Ishikawa (cell line): ENCODE results near the gene ARID1B.

ENCODE experiments used
- CEBPB ChIP-seq: IDR thresholded peaks from 2 replicates; pipeline ENCODE4 v1.6.1; 2012
- CREB1 ChIP-seq: IDR thresholded peaks from 2 replicates; pipeline ENCODE4 v1.6.1; 2012; ENCODE audit warnings: low read depth
- EGR1 ChIP-seq: IDR thresholded peaks from 2 replicates; pipeline ENCODE4 v1.6.1; 2012
- EP300 ChIP-seq: IDR thresholded peaks from 2 replicates; pipeline ENCODE4 v1.6.1; 2012; ENCODE audit warnings: borderline replicate concordance
- RAD21 ChIP-seq: IDR thresholded peaks from 2 replicates; pipeline ENCODE4 v1.6.1; 2012; ENCODE audit warnings: low read depth
- TAF1 ChIP-seq: IDR thresholded peaks from 2 replicates; pipeline ENCODE4 v1.6.1; 2012; ENCODE audit warnings: low read depth, mild to moderate bottlenecking
- TCF12 ChIP-seq: IDR thresholded peaks from 2 replicates; pipeline ENCODE4 v1.6.1; 2012; ENCODE audit warnings: low read depth
- TEAD4 ChIP-seq: IDR thresholded peaks from 2 replicates; pipeline ENCODE4 v1.6.1; 2012
- YY1 ChIP-seq: IDR thresholded peaks from 2 replicates; pipeline ENCODE4 v1.6.1; 2012; ENCODE audit warnings: low read depth
- TF ChIP-seq, protein P1 (sequence below): IDR thresholded peaks from 2 replicates; pipeline ENCODE4 v1.6.1; 2012; ENCODE audit warnings: low read depth, mild to moderate bottlenecking
- TF ChIP-seq, protein P2 (sequence below): IDR thresholded peaks from 2 replicates; pipeline ENCODE4 v1.6.1; 2012

DNA sequence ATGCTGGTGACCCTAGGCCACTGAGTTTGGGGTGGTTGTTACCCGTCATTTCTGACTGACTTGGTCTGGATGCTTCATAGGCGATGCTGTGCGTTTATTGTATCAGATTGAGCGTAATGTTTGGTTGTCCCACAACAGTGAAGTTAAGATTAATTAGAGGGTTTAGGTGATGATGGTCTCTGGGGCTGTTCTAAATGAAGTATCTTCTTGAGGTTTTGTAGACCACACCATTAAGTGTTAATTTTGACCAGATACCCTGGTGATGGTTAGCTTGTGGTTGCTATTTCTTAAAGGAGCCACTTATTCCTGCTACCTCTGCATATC lies 132.8 kb downstream of the ARID1B start:
- TF ChIP-seq RAD21: no peak
- TF ChIP-seq EGR1: no peak
- TF ChIP-seq TAF1: no peak
- TF ChIP-seq TCF12: no peak
- no peak for TF ChIP-seq EP300
- TF ChIP-seq, protein P1, sequence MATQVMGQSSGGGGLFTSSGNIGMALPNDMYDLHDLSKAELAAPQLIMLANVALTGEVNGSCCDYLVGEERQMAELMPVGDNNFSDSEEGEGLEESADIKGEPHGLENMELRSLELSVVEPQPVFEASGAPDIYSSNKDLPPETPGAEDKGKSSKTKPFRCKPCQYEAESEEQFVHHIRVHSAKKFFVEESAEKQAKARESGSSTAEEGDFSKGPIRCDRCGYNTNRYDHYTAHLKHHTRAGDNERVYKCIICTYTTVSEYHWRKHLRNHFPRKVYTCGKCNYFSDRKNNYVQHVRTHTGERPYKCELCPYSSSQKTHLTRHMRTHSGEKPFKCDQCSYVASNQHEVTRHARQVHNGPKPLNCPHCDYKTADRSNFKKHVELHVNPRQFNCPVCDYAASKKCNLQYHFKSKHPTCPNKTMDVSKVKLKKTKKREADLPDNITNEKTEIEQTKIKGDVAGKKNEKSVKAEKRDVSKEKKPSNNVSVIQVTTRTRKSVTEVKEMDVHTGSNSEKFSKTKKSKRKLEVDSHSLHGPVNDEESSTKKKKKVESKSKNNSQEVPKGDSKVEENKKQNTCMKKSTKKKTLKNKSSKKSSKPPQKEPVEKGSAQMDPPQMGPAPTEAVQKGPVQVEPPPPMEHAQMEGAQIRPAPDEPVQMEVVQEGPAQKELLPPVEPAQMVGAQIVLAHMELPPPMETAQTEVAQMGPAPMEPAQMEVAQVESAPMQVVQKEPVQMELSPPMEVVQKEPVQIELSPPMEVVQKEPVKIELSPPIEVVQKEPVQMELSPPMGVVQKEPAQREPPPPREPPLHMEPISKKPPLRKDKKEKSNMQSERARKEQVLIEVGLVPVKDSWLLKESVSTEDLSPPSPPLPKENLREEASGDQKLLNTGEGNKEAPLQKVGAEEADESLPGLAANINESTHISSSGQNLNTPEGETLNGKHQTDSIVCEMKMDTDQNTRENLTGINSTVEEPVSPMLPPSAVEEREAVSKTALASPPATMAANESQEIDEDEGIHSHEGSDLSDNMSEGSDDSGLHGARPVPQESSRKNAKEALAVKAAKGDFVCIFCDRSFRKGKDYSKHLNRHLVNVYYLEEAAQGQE: no peak
- no peak for TF ChIP-seq CEBPB
- TF ChIP-seq TEAD4: no peak
- TF ChIP-seq CREB1: no peak
- TF ChIP-seq, protein P2, sequence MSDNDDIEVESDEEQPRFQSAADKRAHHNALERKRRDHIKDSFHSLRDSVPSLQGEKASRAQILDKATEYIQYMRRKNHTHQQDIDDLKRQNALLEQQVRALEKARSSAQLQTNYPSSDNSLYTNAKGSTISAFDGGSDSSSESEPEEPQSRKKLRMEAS: no peak
- TF ChIP-seq YY1: no peak
